ENCODE measurements around the gene ALDH4A1.
"Not testable (repeated sequence)": the region's sequence is repeated elsewhere in the genome, so short reads cannot be mapped to it uniquely, and the experiment has no call there.

Gene ALDH4A1

DNA sequence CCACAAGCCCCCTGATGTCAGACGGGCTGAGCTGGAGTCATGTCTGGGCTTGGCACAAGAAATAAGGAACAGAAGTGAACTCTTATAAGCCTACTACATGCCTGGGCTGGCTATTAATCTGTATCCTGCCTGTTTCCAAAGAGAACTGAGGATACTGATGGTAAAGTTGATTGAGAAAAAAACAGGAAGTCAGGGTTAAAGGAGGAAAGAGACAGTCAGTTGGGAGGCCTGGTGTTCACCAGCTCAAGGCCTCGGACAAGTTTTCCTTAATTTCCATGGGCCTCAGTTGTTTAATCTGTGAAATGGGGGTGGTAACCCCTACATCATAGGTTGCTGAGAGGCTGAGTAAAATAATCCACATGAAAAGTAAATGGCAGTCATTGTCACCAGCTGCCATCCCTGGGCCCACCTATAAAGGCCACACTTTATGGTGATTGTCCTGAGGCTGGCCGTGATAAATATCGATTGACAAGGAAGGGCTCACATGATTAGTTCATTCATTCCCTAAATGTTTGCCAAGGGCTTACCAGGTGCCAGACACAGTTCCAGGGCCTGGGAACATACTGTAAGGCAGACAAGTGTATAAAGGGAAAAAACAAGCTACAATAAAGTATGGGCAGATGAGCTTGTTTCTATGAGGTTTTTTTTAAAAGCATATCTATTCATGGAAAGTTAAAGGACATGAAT is 2.8 kb downstream of the ALDH4A1 start:
- Histone ChIP-seq H3K9me3 (ENCODE audit: control insufficient read depth in 2 of 2, low read length in 2 of 2) (no peaks in the 10 kb centered on the region), H3K4me3 (ENCODE audit: low read length in 2 of 2) (no peak overlapping the region), H3K36me3 (ENCODE audit: control insufficient read depth in 2 of 2, insufficient read depth in 2 of 2, low read length in 2 of 2) (no peaks in the 10 kb centered on the region), H3K9ac (ENCODE audit: low read depth in 1 of 2, low read length in 2 of 2) (no peak overlapping the region), H3K27ac (ENCODE audit: low read depth in 2 of 2, low read length in 2 of 2) (no peak overlapping the region), H3K27me3 (ENCODE audit: control insufficient read depth in 2 of 2, insufficient read depth in 2 of 2, low read length in 2 of 2) (peaks cover 0 to 2% of the 10 kb centered on the region in 2 donors), H3K4me1 (ENCODE audit: control insufficient read depth in 2 of 2, insufficient read depth in 2 of 2, low read length in 2 of 2) (peaks cover 4 to 5% of the 10 kb centered on the region in 2 donors)

DNA sequence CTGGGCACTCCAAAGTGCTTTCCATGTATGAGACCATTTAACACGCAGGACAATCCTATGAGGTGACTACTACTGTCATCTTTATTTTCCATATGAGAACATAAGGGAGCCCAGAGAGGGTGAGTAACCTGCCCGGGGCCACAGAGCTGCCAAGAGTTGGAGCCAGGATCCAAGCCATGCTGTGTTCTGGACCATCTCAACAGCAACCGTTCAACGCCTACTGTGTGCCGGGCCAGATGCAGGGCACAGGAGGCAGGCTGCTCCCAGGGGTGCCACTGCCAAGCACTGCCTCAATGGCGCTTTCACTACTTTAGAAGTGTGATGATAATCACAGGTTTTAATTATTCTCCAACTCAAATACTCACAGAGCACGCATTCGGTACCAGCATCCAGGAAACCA is 3.8 kb downstream of the ALDH4A1 start:
- Histone ChIP-seq H3K4me3 (ENCODE audit: low read length in 2 of 2) (no peak overlapping the region), H3K9me3 (ENCODE audit: control insufficient read depth in 2 of 2, low read length in 2 of 2) (no peaks in the 10 kb centered on the region), H3K9ac (ENCODE audit: low read depth in 1 of 2, low read length in 2 of 2) (no peak overlapping the region), H3K27me3 (ENCODE audit: control insufficient read depth in 2 of 2, insufficient read depth in 2 of 2, low read length in 2 of 2) (peaks cover 0 to 2% of the 10 kb centered on the region in 2 donors), H3K27ac (ENCODE audit: low read depth in 2 of 2, low read length in 2 of 2) (no peak overlapping the region), H3K36me3 (ENCODE audit: control insufficient read depth in 2 of 2, insufficient read depth in 2 of 2, low read length in 2 of 2) (no peaks in the 10 kb centered on the region), H3K4me1 (ENCODE audit: control insufficient read depth in 2 of 2, insufficient read depth in 2 of 2, low read length in 2 of 2) (peaks cover 4 to 5% of the 10 kb centered on the region in 2 donors)

DNA sequence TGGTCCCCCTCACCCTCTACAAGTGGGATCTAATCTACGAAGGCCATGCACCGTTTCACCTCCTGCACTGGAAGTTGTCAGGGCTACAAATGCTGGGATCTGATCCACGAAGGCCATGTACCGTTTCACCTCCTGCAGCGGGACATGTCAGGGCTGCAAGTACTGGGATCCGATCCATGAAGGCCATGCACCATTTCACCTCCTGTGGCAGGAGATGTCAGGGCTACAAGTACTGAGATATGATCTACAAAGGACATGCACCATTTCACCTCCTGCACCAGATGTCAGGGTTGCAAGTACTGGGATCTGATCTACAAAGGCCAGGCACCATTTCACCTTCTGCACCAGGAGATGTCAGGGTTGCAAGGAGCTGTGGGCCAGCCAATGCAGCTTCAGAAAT is 7.0 kb downstream of the ALDH4A1 start:
- Histone ChIP-seq H3K9me3 (ENCODE audit: control insufficient read depth in 2 of 2, low read length in 2 of 2) (no peaks in the 10 kb centered on the region), H3K27ac (ENCODE audit: low read depth in 2 of 2, low read length in 2 of 2) (no peak overlapping the region), H3K36me3 (ENCODE audit: control insufficient read depth in 2 of 2, insufficient read depth in 2 of 2, low read length in 2 of 2) (no peaks in the 10 kb centered on the region), H3K9ac (ENCODE audit: low read depth in 1 of 2, low read length in 2 of 2) (no peak overlapping the region), H3K27me3 (ENCODE audit: control insufficient read depth in 2 of 2, insufficient read depth in 2 of 2, low read length in 2 of 2) (no peaks in the 10 kb centered on the region), H3K4me3 (ENCODE audit: low read length in 2 of 2) (no peak overlapping the region), H3K4me1 (ENCODE audit: control insufficient read depth in 2 of 2, insufficient read depth in 2 of 2, low read length in 2 of 2) (no peaks in the 10 kb centered on the region)

DNA sequence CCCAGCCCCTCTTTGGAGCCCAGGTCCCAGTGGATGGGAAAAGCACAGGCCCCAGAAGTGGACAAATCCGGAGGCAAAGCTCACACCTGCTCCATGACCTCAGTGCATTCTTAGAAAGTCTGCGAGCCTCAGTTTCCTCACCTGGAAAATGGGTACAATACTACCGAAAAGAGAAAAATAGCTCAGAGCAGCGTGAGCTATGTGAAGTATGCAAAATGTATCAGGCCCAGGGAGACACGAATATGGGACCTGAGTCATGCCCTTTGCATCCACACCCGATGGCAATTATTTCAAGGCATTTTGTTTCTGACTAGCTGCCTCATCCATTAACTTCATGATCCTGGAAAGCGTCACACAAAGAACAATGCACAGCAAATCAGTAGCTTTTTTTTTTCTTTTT is 9.2 kb downstream of the ALDH4A1 start:
- H3K27ac ChIP-seq (ENCODE audit: low read depth in 2 of 2, low read length in 2 of 2), result no peak overlapping the region

DNA sequence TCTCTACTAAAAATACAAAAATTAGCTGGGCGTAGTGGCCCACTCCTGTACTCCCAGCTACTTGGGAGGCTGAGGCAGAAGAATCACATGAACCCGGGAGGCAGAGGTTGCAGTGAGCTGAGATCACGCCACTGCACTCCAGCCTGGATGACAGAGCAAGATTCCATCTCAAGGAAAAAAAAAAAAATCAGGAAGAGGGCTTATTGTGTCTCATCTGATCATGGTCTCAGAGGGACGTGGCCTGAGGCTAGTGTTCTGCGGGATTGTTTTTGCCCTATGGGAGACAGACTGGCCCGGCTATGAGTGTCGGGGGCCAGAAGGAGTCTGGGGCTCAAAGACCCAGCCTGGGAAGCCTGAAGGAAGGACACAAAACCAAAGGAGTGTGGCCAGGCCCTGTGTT is 10.5 kb downstream of the ALDH4A1 start:
- not testable (repeated sequence) for H3K9ac ChIP-seq (ENCODE audit: low read depth in 1 of 2, low read length in 2 of 2); H3K9me3 ChIP-seq (ENCODE audit: control insufficient read depth in 2 of 2, low read length in 2 of 2); H3K27ac ChIP-seq (ENCODE audit: low read depth in 2 of 2, low read length in 2 of 2); H3K36me3 ChIP-seq (ENCODE audit: control insufficient read depth in 2 of 2, insufficient read depth in 2 of 2, low read length in 2 of 2); H3K4me3 ChIP-seq (ENCODE audit: low read length in 2 of 2); H3K4me1 ChIP-seq (ENCODE audit: control insufficient read depth in 2 of 2, insufficient read depth in 2 of 2, low read length in 2 of 2); H3K27me3 ChIP-seq (ENCODE audit: control insufficient read depth in 2 of 2, insufficient read depth in 2 of 2, low read length in 2 of 2)

More for the DNA sequence above, 9.2 kb downstream of the ALDH4A1 start:
- H3K9me3 ChIP-seq (ENCODE audit: control insufficient read depth in 2 of 2, low read length in 2 of 2), result no peaks in the 10 kb centered on the region
- no peaks in the 10 kb centered on the region for H3K27me3 ChIP-seq (ENCODE audit: control insufficient read depth in 2 of 2, insufficient read depth in 2 of 2, low read length in 2 of 2)
- no peak overlapping the region for H3K9ac ChIP-seq (ENCODE audit: low read depth in 1 of 2, low read length in 2 of 2)
- no peaks in the 10 kb centered on the region for H3K4me1 ChIP-seq (ENCODE audit: control insufficient read depth in 2 of 2, insufficient read depth in 2 of 2, low read length in 2 of 2)
- no peaks in the 10 kb centered on the region for H3K36me3 ChIP-seq (ENCODE audit: control insufficient read depth in 2 of 2, insufficient read depth in 2 of 2, low read length in 2 of 2)
- H3K4me3 ChIP-seq (ENCODE audit: low read length in 2 of 2), result no peak overlapping the region

DNA sequence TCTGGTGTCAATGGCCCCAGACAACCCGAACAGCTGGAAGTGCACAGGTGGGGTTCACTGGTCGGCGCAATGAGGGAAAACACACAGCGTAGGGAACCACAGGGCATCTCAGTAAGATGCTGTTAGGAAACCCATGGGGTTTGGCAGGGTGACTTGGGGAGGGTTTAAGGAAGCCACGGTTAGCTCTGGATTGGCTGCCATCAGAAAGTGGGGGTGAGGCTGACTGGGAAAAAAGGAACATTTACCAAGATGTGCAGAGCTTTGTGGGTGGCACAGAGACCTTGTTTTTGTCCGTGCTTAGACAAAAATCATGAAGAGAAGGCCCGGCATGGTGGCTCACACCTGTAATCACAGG is 11.0 kb downstream of the ALDH4A1 start:
- H3K27ac ChIP-seq (ENCODE audit: low read depth in 2 of 2, low read length in 2 of 2), result no peak overlapping the region
- H3K9ac ChIP-seq (ENCODE audit: low read depth in 1 of 2, low read length in 2 of 2), result no peak overlapping the region
- H3K4me1 ChIP-seq (ENCODE audit: control insufficient read depth in 2 of 2, insufficient read depth in 2 of 2, low read length in 2 of 2), result no peaks in the 10 kb centered on the region
- no peak overlapping the region for H3K4me3 ChIP-seq (ENCODE audit: low read length in 2 of 2)
- no peaks in the 10 kb centered on the region for H3K27me3 ChIP-seq (ENCODE audit: control insufficient read depth in 2 of 2, insufficient read depth in 2 of 2, low read length in 2 of 2)
- H3K9me3 ChIP-seq (ENCODE audit: control insufficient read depth in 2 of 2, low read length in 2 of 2), result no peaks in the 10 kb centered on the region
- no peaks in the 10 kb centered on the region for H3K36me3 ChIP-seq (ENCODE audit: control insufficient read depth in 2 of 2, insufficient read depth in 2 of 2, low read length in 2 of 2)

DNA sequence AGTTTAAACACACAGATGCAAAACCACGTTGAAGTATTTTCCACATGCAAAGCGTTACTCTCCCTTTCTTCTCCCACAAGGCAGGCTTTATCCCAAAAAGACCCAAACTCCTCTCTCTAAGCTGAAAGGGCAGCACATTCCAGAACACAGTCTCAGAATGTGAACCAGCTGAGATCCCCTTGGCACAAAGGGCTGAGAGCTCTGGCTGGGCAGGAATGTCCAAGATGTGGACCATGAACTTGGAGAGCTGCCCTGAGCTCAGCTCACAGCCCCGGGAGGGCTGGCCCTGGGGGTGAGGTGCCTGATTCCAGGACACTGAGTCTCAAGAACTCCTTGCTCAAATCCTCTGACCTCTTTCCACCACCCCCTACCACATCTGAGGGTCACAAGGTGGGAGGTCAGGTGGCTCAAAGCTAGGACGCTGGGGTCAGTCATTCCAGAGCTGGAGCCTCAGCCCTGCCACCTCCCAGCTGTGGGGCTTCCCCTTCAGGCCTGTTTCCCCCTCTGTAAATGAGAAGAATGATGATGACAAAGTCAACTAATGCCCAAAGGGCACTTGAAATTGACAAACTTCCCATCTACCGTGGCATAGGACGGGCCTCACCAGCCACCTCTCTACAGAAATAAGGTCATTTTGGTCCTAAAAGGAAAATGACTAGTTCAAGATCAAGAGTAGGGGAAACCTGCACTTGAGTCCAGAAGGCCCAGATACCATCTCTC is 11.5 kb downstream of the ALDH4A1 start:
- Histone ChIP-seq H3K36me3 (ENCODE audit: control insufficient read depth in 2 of 2, insufficient read depth in 2 of 2, low read length in 2 of 2) (no peaks in the 10 kb centered on the region), H3K27ac (ENCODE audit: low read depth in 2 of 2, low read length in 2 of 2) (no peak overlapping the region), H3K9ac (ENCODE audit: low read depth in 1 of 2, low read length in 2 of 2) (no peak overlapping the region), H3K4me1 (ENCODE audit: control insufficient read depth in 2 of 2, insufficient read depth in 2 of 2, low read length in 2 of 2) (no peaks in the 10 kb centered on the region), H3K4me3 (ENCODE audit: low read length in 2 of 2) (no peak overlapping the region), H3K9me3 (ENCODE audit: control insufficient read depth in 2 of 2, low read length in 2 of 2) (no peaks in the 10 kb centered on the region), H3K27me3 (ENCODE audit: control insufficient read depth in 2 of 2, insufficient read depth in 2 of 2, low read length in 2 of 2) (no peaks in the 10 kb centered on the region)

DNA sequence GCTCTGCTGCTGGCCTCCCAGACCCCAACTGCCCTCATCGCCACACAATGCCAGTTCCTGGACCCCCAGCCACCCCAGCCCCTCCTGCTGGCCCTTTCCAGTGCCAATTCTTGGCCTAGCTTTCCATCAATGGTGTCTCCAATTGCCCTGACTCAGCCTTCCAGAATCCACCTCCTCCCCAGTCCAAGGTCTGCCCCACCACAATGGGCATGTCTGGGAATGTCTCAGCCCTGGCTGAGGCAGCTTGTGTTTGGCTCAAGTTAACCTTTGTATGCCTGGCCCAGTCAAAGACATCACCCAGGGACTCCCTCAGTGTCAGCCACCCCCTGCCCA is 16.4 kb downstream of the ALDH4A1 start:
- Histone ChIP-seq H3K4me1 (ENCODE audit: control insufficient read depth in 2 of 2, insufficient read depth in 2 of 2, low read length in 2 of 2) (no peaks in the 10 kb centered on the region), H3K9me3 (ENCODE audit: control insufficient read depth in 2 of 2, low read length in 2 of 2) (no peaks in the 10 kb centered on the region)

DNA sequence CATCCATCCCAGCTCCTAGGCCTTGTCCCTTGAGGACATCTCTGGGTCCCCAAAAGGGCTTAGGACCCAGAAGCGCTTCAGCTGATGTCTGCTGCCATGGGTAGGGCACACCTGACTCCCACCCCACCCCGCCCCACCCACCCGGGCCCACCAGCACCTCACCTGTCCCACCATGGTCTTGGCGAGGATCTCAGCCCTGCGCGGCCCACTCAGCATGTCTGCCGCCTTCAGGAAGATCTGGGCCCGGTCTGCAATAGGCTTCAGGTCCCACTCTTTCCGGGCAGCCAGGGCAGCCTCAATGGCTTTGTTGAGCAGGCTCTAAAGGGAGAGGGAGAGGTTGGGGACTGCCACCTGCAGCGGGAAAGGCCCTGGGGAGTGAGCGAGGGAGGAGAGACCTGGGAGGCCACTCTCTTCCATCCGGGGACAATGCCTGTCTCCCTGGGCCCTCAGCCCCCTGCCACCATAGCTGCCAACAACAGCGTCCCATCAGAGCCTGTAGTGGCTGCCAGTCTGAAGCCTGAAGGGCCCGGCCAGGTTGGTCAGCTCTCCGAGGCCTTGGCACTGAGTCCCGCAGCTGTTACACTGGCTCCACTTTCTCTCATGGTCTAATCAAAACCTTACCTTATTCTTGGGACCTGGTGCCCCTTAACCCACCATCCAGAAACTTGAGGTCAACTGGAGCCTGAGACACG is 16.9 kb downstream of the ALDH4A1 start:
- no peak overlapping the region for H3K27ac ChIP-seq (ENCODE audit: low read depth in 2 of 2, low read length in 2 of 2)
- H3K27me3 ChIP-seq (ENCODE audit: control insufficient read depth in 2 of 2, insufficient read depth in 2 of 2, low read length in 2 of 2), result no peaks in the 10 kb centered on the region
- H3K4me3 ChIP-seq (ENCODE audit: low read length in 2 of 2), result no peak overlapping the region
- no peaks in the 10 kb centered on the region for H3K36me3 ChIP-seq (ENCODE audit: control insufficient read depth in 2 of 2, insufficient read depth in 2 of 2, low read length in 2 of 2)
- no peaks in the 10 kb centered on the region for H3K9me3 ChIP-seq (ENCODE audit: control insufficient read depth in 2 of 2, low read length in 2 of 2)
- H3K9ac ChIP-seq (ENCODE audit: low read depth in 1 of 2, low read length in 2 of 2), result no peak overlapping the region
- H3K4me1 ChIP-seq (ENCODE audit: control insufficient read depth in 2 of 2, insufficient read depth in 2 of 2, low read length in 2 of 2), result no peaks in the 10 kb centered on the region

More for the DNA sequence above, 16.4 kb downstream of the ALDH4A1 start:
- no peaks in the 10 kb centered on the region for H3K36me3 ChIP-seq (ENCODE audit: control insufficient read depth in 2 of 2, insufficient read depth in 2 of 2, low read length in 2 of 2)
- no peaks in the 10 kb centered on the region for H3K27me3 ChIP-seq (ENCODE audit: control insufficient read depth in 2 of 2, insufficient read depth in 2 of 2, low read length in 2 of 2)
- H3K4me3 ChIP-seq (ENCODE audit: low read length in 2 of 2), result no peak overlapping the region
- H3K27ac ChIP-seq (ENCODE audit: low read depth in 2 of 2, low read length in 2 of 2), result no peak overlapping the region
- H3K9ac ChIP-seq (ENCODE audit: low read depth in 1 of 2, low read length in 2 of 2), result no peak overlapping the region

DNA sequence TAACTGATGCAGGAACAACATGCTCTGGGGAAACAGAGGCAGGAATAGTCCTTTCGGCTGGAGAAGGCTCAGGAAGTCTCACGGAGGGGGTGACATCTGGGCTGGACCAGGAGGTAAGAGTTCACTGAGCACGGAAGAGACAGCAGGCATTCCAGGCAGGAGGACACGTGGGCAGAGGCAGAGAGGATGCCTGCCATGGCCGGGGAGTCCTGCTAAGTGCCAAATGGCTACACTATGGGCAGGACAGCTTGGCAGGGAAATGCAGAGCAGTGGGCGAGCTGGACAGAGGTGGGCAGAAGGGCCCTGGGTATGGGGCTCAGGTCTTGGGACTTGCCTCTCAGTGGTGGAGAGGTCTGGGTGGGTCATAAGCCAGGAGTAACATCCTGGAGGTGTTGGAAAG is 17.6 kb downstream of the ALDH4A1 start:
- H3K4me1 ChIP-seq (ENCODE audit: control insufficient read depth in 2 of 2, insufficient read depth in 2 of 2, low read length in 2 of 2), result no peaks in the 10 kb centered on the region
- H3K36me3 ChIP-seq (ENCODE audit: control insufficient read depth in 2 of 2, insufficient read depth in 2 of 2, low read length in 2 of 2), result no peaks in the 10 kb centered on the region
- no peak overlapping the region for H3K9ac ChIP-seq (ENCODE audit: low read depth in 1 of 2, low read length in 2 of 2)
- H3K4me3 ChIP-seq (ENCODE audit: low read length in 2 of 2), result no peak overlapping the region
- no peaks in the 10 kb centered on the region for H3K9me3 ChIP-seq (ENCODE audit: control insufficient read depth in 2 of 2, low read length in 2 of 2)
- H3K27ac ChIP-seq (ENCODE audit: low read depth in 2 of 2, low read length in 2 of 2), result no peak overlapping the region
- no peaks in the 10 kb centered on the region for H3K27me3 ChIP-seq (ENCODE audit: control insufficient read depth in 2 of 2, insufficient read depth in 2 of 2, low read length in 2 of 2)

All from mucosa of rectum (tissue), 2 donors.